Measurements from ENCODE around the gene EXOC6B. TPM values are rescaled to one million over a fixed set of nuclear protein-coding genes. Genes with fewer than 3 reads are reported as not detected.

The EXOC6B gene
- total and polyA plus RNA-seq, 2 of the 8 experiments (the other 6 are each of a cell fraction or from before 2014, with no cell fraction given), result 13.5 to 33.0 TPM

DNA sequence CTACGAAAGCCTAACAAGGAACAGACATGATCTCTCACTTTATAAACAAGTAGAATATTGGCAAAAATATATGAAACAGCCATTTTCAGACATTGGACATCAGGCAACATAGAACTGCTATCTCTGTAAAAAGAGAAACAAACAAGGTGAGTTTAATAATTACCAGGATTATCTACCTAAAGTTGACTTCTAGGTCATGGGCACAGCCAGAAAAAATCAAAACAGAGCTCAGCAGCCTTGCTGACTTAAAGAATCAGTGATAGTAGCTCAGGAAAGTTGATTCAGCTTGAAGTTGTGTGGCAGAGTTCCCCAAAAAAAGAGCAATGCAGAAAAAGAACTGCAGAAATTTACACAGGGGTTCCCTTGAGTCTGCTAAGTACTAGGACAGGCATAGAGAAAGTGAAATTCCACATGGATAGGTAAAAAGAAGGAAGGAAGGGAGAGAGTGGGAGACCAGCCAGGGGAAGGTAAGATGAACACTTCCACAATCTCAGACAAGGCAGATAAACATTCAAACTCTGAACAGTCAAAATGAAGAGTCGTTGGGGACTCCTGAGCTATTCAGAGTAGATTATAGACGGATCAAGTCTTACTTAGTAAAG, 102.0 kb downstream of the EXOC6B start (continued):
- TF ChIP-seq, protein P1, sequence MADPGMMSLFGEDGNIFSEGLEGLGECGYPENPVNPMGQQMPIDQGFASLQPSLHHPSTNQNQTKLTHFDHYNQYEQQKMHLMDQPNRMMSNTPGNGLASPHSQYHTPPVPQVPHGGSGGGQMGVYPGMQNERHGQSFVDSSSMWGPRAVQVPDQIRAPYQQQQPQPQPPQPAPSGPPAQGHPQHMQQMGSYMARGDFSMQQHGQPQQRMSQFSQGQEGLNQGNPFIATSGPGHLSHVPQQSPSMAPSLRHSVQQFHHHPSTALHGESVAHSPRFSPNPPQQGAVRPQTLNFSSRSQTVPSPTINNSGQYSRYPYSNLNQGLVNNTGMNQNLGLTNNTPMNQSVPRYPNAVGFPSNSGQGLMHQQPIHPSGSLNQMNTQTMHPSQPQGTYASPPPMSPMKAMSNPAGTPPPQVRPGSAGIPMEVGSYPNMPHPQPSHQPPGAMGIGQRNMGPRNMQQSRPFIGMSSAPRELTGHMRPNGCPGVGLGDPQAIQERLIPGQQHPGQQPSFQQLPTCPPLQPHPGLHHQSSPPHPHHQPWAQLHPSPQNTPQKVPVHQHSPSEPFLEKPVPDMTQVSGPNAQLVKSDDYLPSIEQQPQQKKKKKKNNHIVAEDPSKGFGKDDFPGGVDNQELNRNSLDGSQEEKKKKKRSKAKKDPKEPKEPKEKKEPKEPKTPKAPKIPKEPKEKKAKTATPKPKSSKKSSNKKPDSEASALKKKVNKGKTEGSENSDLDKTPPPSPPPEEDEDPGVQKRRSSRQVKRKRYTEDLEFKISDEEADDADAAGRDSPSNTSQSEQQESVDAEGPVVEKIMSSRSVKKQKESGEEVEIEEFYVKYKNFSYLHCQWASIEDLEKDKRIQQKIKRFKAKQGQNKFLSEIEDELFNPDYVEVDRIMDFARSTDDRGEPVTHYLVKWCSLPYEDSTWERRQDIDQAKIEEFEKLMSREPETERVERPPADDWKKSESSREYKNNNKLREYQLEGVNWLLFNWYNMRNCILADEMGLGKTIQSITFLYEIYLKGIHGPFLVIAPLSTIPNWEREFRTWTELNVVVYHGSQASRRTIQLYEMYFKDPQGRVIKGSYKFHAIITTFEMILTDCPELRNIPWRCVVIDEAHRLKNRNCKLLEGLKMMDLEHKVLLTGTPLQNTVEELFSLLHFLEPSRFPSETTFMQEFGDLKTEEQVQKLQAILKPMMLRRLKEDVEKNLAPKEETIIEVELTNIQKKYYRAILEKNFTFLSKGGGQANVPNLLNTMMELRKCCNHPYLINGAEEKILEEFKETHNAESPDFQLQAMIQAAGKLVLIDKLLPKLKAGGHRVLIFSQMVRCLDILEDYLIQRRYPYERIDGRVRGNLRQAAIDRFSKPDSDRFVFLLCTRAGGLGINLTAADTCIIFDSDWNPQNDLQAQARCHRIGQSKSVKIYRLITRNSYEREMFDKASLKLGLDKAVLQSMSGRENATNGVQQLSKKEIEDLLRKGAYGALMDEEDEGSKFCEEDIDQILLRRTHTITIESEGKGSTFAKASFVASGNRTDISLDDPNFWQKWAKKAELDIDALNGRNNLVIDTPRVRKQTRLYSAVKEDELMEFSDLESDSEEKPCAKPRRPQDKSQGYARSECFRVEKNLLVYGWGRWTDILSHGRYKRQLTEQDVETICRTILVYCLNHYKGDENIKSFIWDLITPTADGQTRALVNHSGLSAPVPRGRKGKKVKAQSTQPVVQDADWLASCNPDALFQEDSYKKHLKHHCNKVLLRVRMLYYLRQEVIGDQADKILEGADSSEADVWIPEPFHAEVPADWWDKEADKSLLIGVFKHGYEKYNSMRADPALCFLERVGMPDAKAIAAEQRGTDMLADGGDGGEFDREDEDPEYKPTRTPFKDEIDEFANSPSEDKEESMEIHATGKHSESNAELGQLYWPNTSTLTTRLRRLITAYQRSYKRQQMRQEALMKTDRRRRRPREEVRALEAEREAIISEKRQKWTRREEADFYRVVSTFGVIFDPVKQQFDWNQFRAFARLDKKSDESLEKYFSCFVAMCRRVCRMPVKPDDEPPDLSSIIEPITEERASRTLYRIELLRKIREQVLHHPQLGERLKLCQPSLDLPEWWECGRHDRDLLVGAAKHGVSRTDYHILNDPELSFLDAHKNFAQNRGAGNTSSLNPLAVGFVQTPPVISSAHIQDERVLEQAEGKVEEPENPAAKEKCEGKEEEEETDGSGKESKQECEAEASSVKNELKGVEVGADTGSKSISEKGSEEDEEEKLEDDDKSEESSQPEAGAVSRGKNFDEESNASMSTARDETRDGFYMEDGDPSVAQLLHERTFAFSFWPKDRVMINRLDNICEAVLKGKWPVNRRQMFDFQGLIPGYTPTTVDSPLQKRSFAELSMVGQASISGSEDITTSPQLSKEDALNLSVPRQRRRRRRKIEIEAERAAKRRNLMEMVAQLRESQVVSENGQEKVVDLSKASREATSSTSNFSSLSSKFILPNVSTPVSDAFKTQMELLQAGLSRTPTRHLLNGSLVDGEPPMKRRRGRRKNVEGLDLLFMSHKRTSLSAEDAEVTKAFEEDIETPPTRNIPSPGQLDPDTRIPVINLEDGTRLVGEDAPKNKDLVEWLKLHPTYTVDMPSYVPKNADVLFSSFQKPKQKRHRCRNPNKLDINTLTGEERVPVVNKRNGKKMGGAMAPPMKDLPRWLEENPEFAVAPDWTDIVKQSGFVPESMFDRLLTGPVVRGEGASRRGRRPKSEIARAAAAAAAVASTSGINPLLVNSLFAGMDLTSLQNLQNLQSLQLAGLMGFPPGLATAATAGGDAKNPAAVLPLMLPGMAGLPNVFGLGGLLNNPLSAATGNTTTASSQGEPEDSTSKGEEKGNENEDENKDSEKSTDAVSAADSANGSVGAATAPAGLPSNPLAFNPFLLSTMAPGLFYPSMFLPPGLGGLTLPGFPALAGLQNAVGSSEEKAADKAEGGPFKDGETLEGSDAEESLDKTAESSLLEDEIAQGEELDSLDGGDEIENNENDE (IDR thresholded peaks at IDR 0.05; ENCODE audit: insufficient replicate concordance, low read length), result no peak
- TF ChIP-seq RAD21 (IDR thresholded peaks at IDR 0.05 in 1 of 2, conservative IDR thresholded peaks at IDR 0.05 in 1 of 2; ENCODE audit: low read depth in 2 of 2, low read length in 2 of 2) (no peak), NRF1 (IDR thresholded peaks at IDR 0.05; ENCODE audit: low read depth, low read length) (no peak), CREB1 (IDR thresholded peaks at IDR 0.05) (no peak), SIN3A (conservative IDR thresholded peaks at IDR 0.05 in 1 of 2, IDR thresholded peaks at IDR 0.05 in 1 of 2; ENCODE audit: low read depth in 1 of 2, low read length in 2 of 2) (no peak), CHD2 (IDR thresholded peaks at IDR 0.05; ENCODE audit: low read length) (no peak), CBX5 (IDR thresholded peaks at IDR 0.05; ENCODE audit: low read depth, low read length) (no peak)
- TF ChIP-seq, protein P2, sequence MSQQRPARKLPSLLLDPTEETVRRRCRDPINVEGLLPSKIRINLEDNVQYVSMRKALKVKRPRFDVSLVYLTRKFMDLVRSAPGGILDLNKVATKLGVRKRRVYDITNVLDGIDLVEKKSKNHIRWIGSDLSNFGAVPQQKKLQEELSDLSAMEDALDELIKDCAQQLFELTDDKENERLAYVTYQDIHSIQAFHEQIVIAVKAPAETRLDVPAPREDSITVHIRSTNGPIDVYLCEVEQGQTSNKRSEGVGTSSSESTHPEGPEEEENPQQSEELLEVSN (IDR thresholded peaks at IDR 0.05), result no peak
